Hepatocyte (in vitro differentiated cells): ENCODE data around the gene RIMS4. TPM values are rescaled to one million over a fixed set of nuclear protein-coding genes. Genes with fewer than 3 reads are reported as not detected.

Source experiments
- DNase-seq: peaks from one replicate; pipeline ENCODE4 v3.0.0-alpha.2; 2016; ENCODE audit warnings: low spot score
- H2AFZ ChIP-seq: fragments of 200-600 bp; sonication (generic); 2 replicates; pipeline ENCODE4 v1.6.0; 2016; ENCODE audit warnings: antibody characterized with exemption, mild to moderate bottlenecking
- H3K27ac ChIP-seq: fragments of 200-600 bp; sonication (generic); 2 replicates; pipeline ENCODE4 v1.5.1; 2016; ENCODE audit warnings: mild to moderate bottlenecking
- H3K27me3 ChIP-seq: fragments of 200-600 bp; sonication (generic); 2 replicates; pipeline ENCODE4 v1.6.1; 2016
- H3K36me3 ChIP-seq: fragments of 200-600 bp; sonication (generic); replicated peaks from 2 replicates; pipeline ENCODE4 v1.5.1; 2016; ENCODE audit warnings: low read depth; ENCODE audit not compliant: insufficient read depth
- H3K4me1 ChIP-seq: fragments of 200-600 bp; sonication (generic); 2 replicates; pipeline ENCODE4 v1.5.1; 2016; ENCODE audit warnings: mild to moderate bottlenecking, moderate library complexity; ENCODE audit not compliant: insufficient read depth
- H3K4me2 ChIP-seq: fragments of 200-600 bp; sonication (generic); 2 replicates; pipeline ENCODE4 v1.6.0; 2016
- H3K4me3 ChIP-seq: fragments of 200-600 bp; sonication (generic); 2 replicates; pipeline ENCODE4 v1.5.1; 2016; ENCODE audit warnings: mild to moderate bottlenecking
- H3K79me2 ChIP-seq: fragments of 200-600 bp; sonication (generic); 2 replicates; pipeline ENCODE4 v1.6.0; 2017; ENCODE audit warnings: mild to moderate bottlenecking
- H3K9me2 ChIP-seq: fragments of 200-600 bp; sonication (generic); replicated peaks from 2 replicates; pipeline ENCODE4 v1.6.0; 2017; ENCODE audit warnings: mild to moderate bottlenecking; ENCODE audit not compliant: insufficient read depth
- H3K9me3 ChIP-seq: fragments of 200-600 bp; sonication (generic); 2 replicates; pipeline ENCODE4 v1.5.1; 2016; ENCODE audit warnings: low read depth, mild to moderate bottlenecking
- H4K20me1 ChIP-seq: fragments of 200-600 bp; sonication (generic); 2 replicates; pipeline ENCODE4 v1.6.0; 2016; ENCODE audit warnings: mild to moderate bottlenecking; ENCODE audit not compliant: insufficient read depth, poor library complexity, severe bottlenecking
- CTCF ChIP-seq: fragments of 200-600 bp; sonication (generic); IDR thresholded peaks from 2 replicates; pipeline ENCODE4 v1.5.1; 2016; ENCODE audit warnings: antibody characterized with exemption, mild to moderate bottlenecking; ENCODE audit not compliant: poor library complexity
- EZH2 ChIP-seq: fragments of 200-600 bp; sonication (generic); IDR thresholded peaks from 2 replicates; pipeline ENCODE4 v1.6.1; 2016; ENCODE audit warnings: antibody characterized with exemption, mild to moderate bottlenecking, borderline replicate concordance
- EZH2phosphoT487 ChIP-seq: fragments of 200-600 bp; sonication (generic); IDR thresholded peaks from one replicate; pipeline ENCODE4 v1.6.1; 2018; ENCODE audit warnings: antibody characterized with exemption, mild to moderate bottlenecking, low read depth, moderate library complexity; ENCODE audit not compliant: unreplicated experiment, severe bottlenecking
- WGBS: methylation state at CpG from one replicate; pipeline ENCODE4 v1.1.6; 2016; ENCODE audit warnings: low lambda C conversion rate; ENCODE audit errors: missing lambda C conversion rate; 5-methylcytosine and 5-hydroxymethylcytosine counted together
- polyA plus RNA-seq: library from polyadenylated mRNA; unstranded; fragments of >200 nt; fragmentation: Nextera tagmentation; extraction: Ambion mirVana; gene quantifications from 2 replicates; pipeline ENCODE4 v1.2.1, GENCODE V29; 2016
- total RNA-seq: library from RNA; depleted of rRNA; stranded (reverse); fragments of >200 nt; gene quantifications from 2 replicates; pipeline ENCODE4 v1.2.3, GENCODE V29; 2014

Gene RIMS4
- total and polyA plus RNA-seq, 2 experiments from 2014 or later, result 5.1 to 9.0 TPM

- Histone ChIP-seq H3K4me1 (peaks cover 14% of the 10 kb centered on the region), H2AFZ (no peak overlapping the region), H3K27ac (no peak overlapping the region), H3K79me2 (no peaks in the 10 kb centered on the region), H3K9me3 (no peaks in the 10 kb centered on the region), H3K27me3 (no peaks in the 10 kb centered on the region), H4K20me1 (no peaks in the 10 kb centered on the region), H3K4me2 (no peak overlapping the region), H3K4me3 (no peak overlapping the region), H3K9me2 (no peaks in the 10 kb centered on the region), H3K36me3 (no peaks in the 10 kb centered on the region)
- TF ChIP-seq EZH2, result no peak
- TF ChIP-seq EZH2phosphoT487, result no peak
- no peak for TF ChIP-seq CTCF
- no peak for DNase-seq
- WGBS, result 90% methylated on average over 11 of the region's 11 CpGs
Measured at GRCh38 chr20:44727039-44727438, 83.3 kb downstream of the RIMS4 start.

DNA sequence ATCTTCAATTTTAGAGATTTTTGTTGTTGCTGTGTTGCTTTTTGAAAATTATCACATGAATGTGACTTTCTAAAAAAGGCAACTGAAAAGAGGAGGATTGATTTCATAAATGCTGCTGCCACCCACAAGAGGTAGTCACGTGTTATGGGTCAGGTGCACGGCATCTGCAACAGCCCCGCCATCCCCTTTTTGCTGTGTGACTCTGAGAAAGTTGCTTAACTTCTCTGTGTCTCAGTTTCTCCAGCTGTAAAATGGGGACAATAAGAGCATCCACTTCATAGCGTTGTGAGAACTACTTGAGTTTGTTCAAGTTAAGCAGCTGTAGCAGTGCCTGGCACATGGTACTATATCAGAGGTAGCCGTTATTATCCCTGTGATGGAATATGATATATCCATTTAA, 84.5 kb downstream of the RIMS4 start:
- Histone ChIP-seq H3K9me2 (no peaks in the 10 kb centered on the region), H3K27ac (no peak overlapping the region), H3K79me2 (no peaks in the 10 kb centered on the region), H3K4me3 (no peak overlapping the region), H3K4me2 (no peak overlapping the region), H3K36me3 (no peaks in the 10 kb centered on the region), H2AFZ (no peak overlapping the region), H4K20me1 (no peaks in the 10 kb centered on the region), H3K4me1 (peaks cover 14% of the 10 kb centered on the region), H3K9me3 (no peaks in the 10 kb centered on the region), H3K27me3 (no peaks in the 10 kb centered on the region)
- no peak for TF ChIP-seq EZH2
- WGBS, result 75% methylated on average over 5 of the region's 5 CpGs
- DNase-seq, result no peak

- no peaks in the 10 kb centered on the region for H3K27me3 ChIP-seq
- no peaks in the 10 kb centered on the region for H3K36me3 ChIP-seq
- 89% methylated on average over 19 of the region's 26 CpGs for WGBS
- H3K79me2 ChIP-seq, result no peaks in the 10 kb centered on the region
- H3K9me2 ChIP-seq, result no peaks in the 10 kb centered on the region
- no peak overlapping the region for H3K27ac ChIP-seq
- DNase-seq, result no peak
- no peaks in the 10 kb centered on the region for H4K20me1 ChIP-seq
- no peaks in the 10 kb centered on the region for H3K9me3 ChIP-seq
- no peak overlapping the region for H2AFZ ChIP-seq
- TF ChIP-seq CTCF (no peak), EZH2 (no peak), EZH2phosphoT487 (no peak)
- H3K4me1 ChIP-seq, result peaks cover 11% of the 10 kb centered on the region
- no peak overlapping the region for H3K4me3 ChIP-seq
- H3K4me2 ChIP-seq, result no peak overlapping the region
Measured at GRCh38 chr20:44724423-44725091, 85.8 kb downstream of the RIMS4 start.

GRCh38 chr20:44723798-44724362, 86.5 kb downstream of the RIMS4 start:
- TF ChIP-seq EZH2 (no peak), CTCF (no peak), EZH2phosphoT487 (no peak)
- Histone ChIP-seq H4K20me1 (no peaks in the 10 kb centered on the region), H3K4me1 (peaks cover 4% of the 10 kb centered on the region), H3K4me3 (no peak overlapping the region), H3K9me2 (no peaks in the 10 kb centered on the region), H3K9me3 (no peaks in the 10 kb centered on the region), H3K27ac (no peak overlapping the region), H3K79me2 (no peaks in the 10 kb centered on the region), H2AFZ (no peak overlapping the region), H3K27me3 (no peaks in the 10 kb centered on the region), H3K36me3 (no peaks in the 10 kb centered on the region), H3K4me2 (no peak overlapping the region)
- 92% methylated on average over 9 of the region's 9 CpGs for WGBS
- DNase-seq, result no peak
